HL-60 (cell line): Measurements from ENCODE around the gene NOP16.

ENCODE experiments used
- CTCF ChIP-seq: IDR thresholded peaks from one replicate; pipeline ENCODE4 v1.5.1; 2011; ENCODE audit warnings: low read length, control low read depth, inconsistent platforms; ENCODE audit not compliant: insufficient read depth
- POLR2AphosphoS5 ChIP-seq: IDR thresholded peaks from 2 replicates; pipeline ENCODE4 v1.6.1; 2012; ENCODE audit warnings: low read depth

GRCh38 chr5:176365351-176366231, 22.8 kb downstream of the NOP16 start, which contains the start of gene ARL10:
- TF ChIP-seq POLR2AphosphoS5 (no peak), CTCF (no peak)
